Liver (tissue), 9 donors: ENCODE data around the gene TCTN2. TPM values are rescaled to one million over a fixed set of nuclear protein-coding genes. Genes with fewer than 3 reads are reported as not detected.

Experiments
- DNase-seq: peaks from one replicate; pipeline ENCODE4 v3.0.0-alpha.2; 2017; ENCODE audit warnings: low spot score
- H3K27ac ChIP-seq, 2 donors: one replicate each; pipeline ENCODE4 v1.7.0; 2013; ENCODE audit warnings: inconsistent platforms in 2 of 2, low read length in 2 of 2, control low read depth in 1 of 2, low read depth in 1 of 2, mild to moderate bottlenecking in 1 of 2
- H3K27me3 ChIP-seq, 4 donors: one replicate each; pipeline versions ENCODE4 v1.6.1 to v1.7.0; 2013; ENCODE audit warnings: low read length in 3 of 4, inconsistent platforms in 1 of 4, mild to moderate bottlenecking in 1 of 4, moderate library complexity in 1 of 4; ENCODE audit not compliant: control insufficient read depth in 4 of 4, insufficient read depth in 4 of 4
- H3K36me3 ChIP-seq, 4 donors: one replicate each; pipeline versions ENCODE4 v1.6.1 to v1.7.0; 2013; ENCODE audit warnings: low read length in 3 of 4, mild to moderate bottlenecking in 3 of 4, low read depth in 1 of 4, moderate library complexity in 1 of 4; ENCODE audit not compliant: control insufficient read depth in 4 of 4, insufficient read depth in 3 of 4
- H3K4me1 ChIP-seq, 4 donors: one replicate each; pipeline versions ENCODE4 v1.6.1 to v1.7.0; 2013; ENCODE audit warnings: low read length in 3 of 4, mild to moderate bottlenecking in 3 of 4, moderate library complexity in 1 of 4; ENCODE audit not compliant: control insufficient read depth in 4 of 4, insufficient read depth in 4 of 4
- H3K4me3 ChIP-seq, 3 donors: one replicate each; pipeline versions ENCODE4 v1.6.1 to v1.7.0; 2013; ENCODE audit warnings: low read length in 3 of 3, control low read depth in 1 of 3, low read depth in 1 of 3, mild to moderate bottlenecking in 1 of 3
- H3K9ac ChIP-seq, 2 donors: one replicate each; pipeline ENCODE4 v1.7.0; 2013; ENCODE audit warnings: low read length in 2 of 2, mild to moderate bottlenecking in 2 of 2, moderate library complexity in 2 of 2, control low read depth in 1 of 2, low read depth in 1 of 2
- H3K9me3 ChIP-seq, 4 donors: one replicate each; pipeline versions ENCODE4 v1.6.1 to v1.7.0; 2013; ENCODE audit warnings: low read length in 3 of 4; ENCODE audit not compliant: control insufficient read depth in 4 of 4
- FOXA2 ChIP-seq: IDR thresholded peaks from 2 replicates; pipeline ENCODE4 v1.6.1; 2016; ENCODE audit warnings: antibody characterized with exemption
- HNF4A ChIP-seq, 2 donors: conservative IDR thresholded peaks; 2 replicates each; pipeline ENCODE4 v1.6.1; 2016; ENCODE audit warnings: antibody characterized with exemption in 2 of 2, mild to moderate bottlenecking in 2 of 2
- HNF4G ChIP-seq: IDR thresholded peaks from 2 replicates; pipeline ENCODE4 v1.6.1; 2016; ENCODE audit warnings: antibody characterized with exemption
- NR2F2 ChIP-seq: IDR thresholded peaks from 2 replicates; pipeline ENCODE4 v1.6.1; 2016; ENCODE audit warnings: antibody characterized with exemption
- RAD21 ChIP-seq, 2 donors: IDR thresholded peaks; 2 replicates each; pipeline ENCODE4 v1.6.1; 2016; ENCODE audit warnings: antibody characterized with exemption in 2 of 2, mild to moderate bottlenecking in 2 of 2
- REST ChIP-seq: IDR thresholded peaks from 2 replicates; pipeline ENCODE4 v1.6.1; 2016; ENCODE audit warnings: antibody characterized with exemption, mild to moderate bottlenecking
- RXRA ChIP-seq, 2 donors: IDR thresholded peaks; 2 replicates each; pipeline ENCODE4 v1.6.1; 2017 to 2018; ENCODE audit warnings: antibody characterized with exemption in 2 of 2, mild to moderate bottlenecking in 1 of 2
- TAF1 ChIP-seq: conservative IDR thresholded peaks from 2 replicates; pipeline ENCODE4 v1.6.1; 2016; ENCODE audit warnings: antibody characterized with exemption, mild to moderate bottlenecking
- YY1 ChIP-seq: IDR thresholded peaks from 2 replicates; pipeline ENCODE4 v1.6.1; 2016; ENCODE audit warnings: antibody characterized with exemption, mild to moderate bottlenecking
- ZBTB33 ChIP-seq: IDR thresholded peaks from 2 replicates; pipeline ENCODE4 v1.6.1; 2016; ENCODE audit warnings: antibody characterized with exemption
- WGBS: extraction: QIAGEN DNeasy Blood & Tissue Kit; methylation state at CpG from one replicate; pipeline ENCODE4 v1.1.7; 2013; 5-methylcytosine and 5-hydroxymethylcytosine counted together
- polyA plus RNA-seq, 2 donors: library from polyadenylated mRNA; stranded (reverse) in 1 of 2; unstranded in 1 of 2; fragments of 200-250 nt in 1 of 2; fragments of >200 nt in 1 of 2; fragmentation: Nextera tagmentation in 1 of 2; extraction: Ambion mirVana in 1 of 2; gene quantifications; one replicate each; pipeline versions ENCODE4 v1.2.1 to v1.2.3, GENCODE V29; 2013 to 2015
- total RNA-seq, 2 donors: library from RNA; depleted of rRNA; stranded (reverse); fragments of >200 nt; gene quantifications; one replicate each; pipeline ENCODE4 v1.2.3, GENCODE V29; 2014
- TF ChIP-seq, protein P1 (sequence below): IDR thresholded peaks from 2 replicates; pipeline ENCODE4 v1.6.1; 2016; ENCODE audit warnings: antibody characterized with exemption
- TF ChIP-seq, protein P2 (sequence below): fragments of 150-350 bp; IDR thresholded peaks from 2 replicates; pipeline ENCODE4 v1.5.1; 2017; ENCODE audit warnings: improper control_type of control experiment, low read depth, low read length; ENCODE audit not compliant: missing input control
- TF ChIP-seq, protein P3 (sequence below): IDR thresholded peaks from 2 replicates; pipeline ENCODE4 v1.6.1; 2016; ENCODE audit warnings: antibody characterized with exemption
- donor health status: healthy.
- donor health status: healthy.
- donor health status: healthy.
- donor health status: healthy.
- donor health status: healthy.

The TCTN2 gene
- total and polyA plus RNA-seq, 4 donors = 0.38 to 1.9 (median 1.2) TPM

GRCh38 chr12:123705935-123706334, 35.0 kb downstream of the TCTN2 start:
- Histone ChIP-seq H3K4me1 (no peaks in the 10 kb centered on the region), H3K27me3 (no peaks in the 10 kb centered on the region), H3K36me3 (peaks cover 0 to 2% (median 0%) of the 10 kb centered on the region in 4 donors), H3K9me3 (no peaks in the 10 kb centered on the region), H3K4me3 (no peak overlapping the region), H3K27ac (no peak overlapping the region), H3K9ac (no peak overlapping the region)
- 89% methylated on average over 3 of the region's 3 CpGs for WGBS
- DNase-seq = no peak
- TF ChIP-seq, protein P1, sequence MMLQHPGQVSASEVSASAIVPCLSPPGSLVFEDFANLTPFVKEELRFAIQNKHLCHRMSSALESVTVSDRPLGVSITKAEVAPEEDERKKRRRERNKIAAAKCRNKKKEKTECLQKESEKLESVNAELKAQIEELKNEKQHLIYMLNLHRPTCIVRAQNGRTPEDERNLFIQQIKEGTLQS = no peak
- TF ChIP-seq HNF4G (no peak), YY1 (no peak), TAF1 (no peak), FOXA2 (no peak), RAD21 (IDR thresholded peaks at IDR 0.05) (no peak), HNF4A (conservative IDR thresholded peaks at IDR 0.05) (no peak), ZBTB33 (no peak), NR2F2 (no peak)
- TF ChIP-seq, protein P2, sequence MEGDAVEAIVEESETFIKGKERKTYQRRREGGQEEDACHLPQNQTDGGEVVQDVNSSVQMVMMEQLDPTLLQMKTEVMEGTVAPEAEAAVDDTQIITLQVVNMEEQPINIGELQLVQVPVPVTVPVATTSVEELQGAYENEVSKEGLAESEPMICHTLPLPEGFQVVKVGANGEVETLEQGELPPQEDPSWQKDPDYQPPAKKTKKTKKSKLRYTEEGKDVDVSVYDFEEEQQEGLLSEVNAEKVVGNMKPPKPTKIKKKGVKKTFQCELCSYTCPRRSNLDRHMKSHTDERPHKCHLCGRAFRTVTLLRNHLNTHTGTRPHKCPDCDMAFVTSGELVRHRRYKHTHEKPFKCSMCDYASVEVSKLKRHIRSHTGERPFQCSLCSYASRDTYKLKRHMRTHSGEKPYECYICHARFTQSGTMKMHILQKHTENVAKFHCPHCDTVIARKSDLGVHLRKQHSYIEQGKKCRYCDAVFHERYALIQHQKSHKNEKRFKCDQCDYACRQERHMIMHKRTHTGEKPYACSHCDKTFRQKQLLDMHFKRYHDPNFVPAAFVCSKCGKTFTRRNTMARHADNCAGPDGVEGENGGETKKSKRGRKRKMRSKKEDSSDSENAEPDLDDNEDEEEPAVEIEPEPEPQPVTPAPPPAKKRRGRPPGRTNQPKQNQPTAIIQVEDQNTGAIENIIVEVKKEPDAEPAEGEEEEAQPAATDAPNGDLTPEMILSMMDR = no peak

DNA sequence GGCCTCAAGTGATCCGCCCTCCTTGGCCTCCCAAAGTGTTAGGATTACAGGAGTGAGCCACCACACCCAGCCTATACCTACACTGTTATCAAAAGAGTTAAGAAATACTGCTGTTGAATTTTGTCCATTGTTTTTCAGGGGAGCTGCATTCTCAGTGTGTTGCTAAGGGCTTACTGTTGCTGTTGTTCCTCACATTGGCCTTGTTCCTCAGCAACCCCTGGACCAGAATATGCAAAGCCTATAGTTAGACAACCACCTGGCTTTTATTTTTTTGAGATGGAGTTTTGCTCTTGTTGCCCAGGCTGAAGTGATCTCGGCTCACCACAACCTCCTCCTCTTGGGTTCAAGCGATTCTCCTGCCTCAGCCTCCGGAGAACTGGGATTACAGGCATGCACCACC, 36.6 kb downstream of the TCTN2 start:
- Histone ChIP-seq H3K9ac (no peak overlapping the region), H3K4me3 (no peak overlapping the region), H3K27me3 (no peaks in the 10 kb centered on the region), H3K36me3 (peaks cover 0 to 2% (median 0%) of the 10 kb centered on the region in 4 donors), H3K9me3 (no peaks in the 10 kb centered on the region), H3K27ac (no peak overlapping the region), H3K4me1 (peaks cover 0 to 3% (median 0%) of the 10 kb centered on the region in 4 donors)
- WGBS = 94% methylated on average over 4 of the region's 4 CpGs
- TF ChIP-seq NR2F2 = no peak
- TF ChIP-seq RXRA (IDR thresholded peaks at IDR 0.05) = no peak
- TF ChIP-seq REST = no peak
- TF ChIP-seq FOXA2 = no peak
- TF ChIP-seq, protein P3, sequence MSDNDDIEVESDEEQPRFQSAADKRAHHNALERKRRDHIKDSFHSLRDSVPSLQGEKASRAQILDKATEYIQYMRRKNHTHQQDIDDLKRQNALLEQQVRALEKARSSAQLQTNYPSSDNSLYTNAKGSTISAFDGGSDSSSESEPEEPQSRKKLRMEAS = no peak
- no peak for TF ChIP-seq YY1
- DNase-seq = no peak
